NCI-H146 (cell line): ENCODE results near the gene CD47.
A peak's percentile ranks its signal among the peaks of the same experiment; 100 is the strongest.

ENCODE experiments used
- DNase-seq: peaks from one replicate; lab custom pipeline; 2025; lab: John Stamatoyannopoulos, UW

The CD47 gene

GRCh38 chr3:108117241-108117775 is 26.5 kb upstream of the CD47 start:
- no peak for DNase-seq

GRCh38 chr3:108114423-108115065 is 23.7 kb upstream of the CD47 start:
- no peak for DNase-seq

- no peak for DNase-seq
Measured at GRCh38 chr3:108113975-108114374, 23.1 kb upstream of the CD47 start.

- no peak for DNase-seq
Measured at GRCh38 chr3:108110934-108111333, 20.1 kb upstream of the CD47 start.

GRCh38 chr3:108108416-108108815 is 17.6 kb upstream of the CD47 start:
- DNase-seq, result no peak

- DNase-seq, result peak; percentile 52
Measured at GRCh38 chr3:108106449-108106848, 15.6 kb upstream of the CD47 start.

GRCh38 chr3:108106031-108106430 is 15.2 kb upstream of the CD47 start:
- DNase-seq, result peak; percentile 82

GRCh38 chr3:108103886-108104797 is 13.3 kb upstream of the CD47 start:
- DNase-seq, result peak; percentile 39

- no peak for DNase-seq
Measured at GRCh38 chr3:108103040-108103751, 12.4 kb upstream of the CD47 start.

- DNase-seq, result no peak
Measured at GRCh38 chr3:108102420-108103039, 11.7 kb upstream of the CD47 start.

GRCh38 chr3:108100906-108101660 is 10.3 kb upstream of the CD47 start:
- peak; percentile 90 for DNase-seq

GRCh38 chr3:108099679-108100428 is 9.0 kb upstream of the CD47 start:
- no peak for DNase-seq

GRCh38 chr3:108099244-108099643 is 8.4 kb upstream of the CD47 start:
- DNase-seq, result no peak

- DNase-seq, result no peak
Measured at GRCh38 chr3:108098003-108098370, 7.2 kb upstream of the CD47 start.

GRCh38 chr3:108097322-108098002 is 6.6 kb upstream of the CD47 start:
- no peak for DNase-seq

- DNase-seq, result no peak
Measured at GRCh38 chr3:108096532-108097321, 5.9 kb upstream of the CD47 start.

- no peak for DNase-seq
Measured at GRCh38 chr3:108093616-108094015, 2.8 kb upstream of the CD47 start.

GRCh38 chr3:108093021-108093420 is 2.2 kb upstream of the CD47 start:
- DNase-seq, result no peak

- DNase-seq, result peak; percentile 68
Measured at GRCh38 chr3:108092501-108092900, 1.7 kb upstream of the CD47 start.
